Body of pancreas (tissue), 4 donors: Measurements from ENCODE around the gene CHCHD1. TPM values are rescaled to one million over a fixed set of nuclear protein-coding genes. Genes with fewer than 3 reads are reported as not detected.
A peak's percentile ranks its signal among the peaks of the same experiment; 100 is the strongest.
"Not testable (repeated sequence)": the region's sequence is repeated elsewhere in the genome, so short reads cannot be mapped to it uniquely, and the experiment has no call there.

Experiments used
- ATAC-seq: fragments of 150-250 bp; one replicate; pipeline ENCODE4 v1.9.1; 2016
- DNase-seq, 4 donors: peaks; one replicate each; pipeline ENCODE4 v3.0.0-alpha.2; 2019
- H3K27ac ChIP-seq, 4 donors: fragments of 200-600 bp; sonication (generic); 1 replicate in 3 of 4; 2 replicates in 1 of 4; pipeline versions ENCODE4 v1.5.1 to v1.6.1; 2016 to 2019; ENCODE audit warnings: mild to moderate bottlenecking in 1 of 4, mixed read lengths in 1 of 4, moderate library complexity in 1 of 4
- H3K27me3 ChIP-seq, 2 donors: fragments of 200-600 bp; sonication (generic); one replicate each; pipeline ENCODE4 v1.6.0; 2016; ENCODE audit warnings: mild to moderate bottlenecking in 1 of 2
- H3K36me3 ChIP-seq, 2 donors: fragments of 200-600 bp; sonication (generic); replicated peaks in 1 of 2; 2 replicates each; pipeline ENCODE4 v1.5.1; 2016; ENCODE audit warnings: low read depth in 2 of 2; ENCODE audit not compliant: insufficient read depth in 1 of 2
- H3K4me1 ChIP-seq: fragments of 200-600 bp; sonication (generic); one replicate; pipeline ENCODE4 v1.6.0; 2016
- H3K4me3 ChIP-seq, 2 donors: fragments of 200-600 bp; sonication (generic); 1 replicate in 1 of 2; 2 replicates in 1 of 2; pipeline ENCODE4 v1.5.1; 2016 to 2019
- H3K9me3 ChIP-seq, 3 donors: fragments of 200-600 bp; sonication (generic); 1 replicate in 2 of 3; 2 replicates in 1 of 3; pipeline ENCODE4 v1.5.1; 2016
- CTCF ChIP-seq, 7 experiments: fragments of 450-650 bp in 4 of 7; fragments of 200-600 bp in 3 of 7; sonication (generic) in 3 of 7; IDR thresholded peaks; one replicate each; pipeline ENCODE4 v1.5.1; 2016 to 2019; ENCODE audit warnings: antibody characterized with exemption in 7 of 7
- POLR2A ChIP-seq, 3 donors: fragments of 450-650 bp; IDR thresholded peaks; one replicate each; pipeline ENCODE4 v1.6.1; 2016; ENCODE audit warnings: antibody characterized with exemption in 3 of 3, mild to moderate bottlenecking in 2 of 3
- WGBS, 2 donors: methylation state at CpG; one replicate each; pipeline ENCODE4 v1.1.5; 2017; 5-methylcytosine and 5-hydroxymethylcytosine counted together
- intact Hi-C: fragments of 100-400 bp; cut with DNase I; formaldehyde crosslinking; loops from one replicate; pipeline ENCODE4 v1.15.1; 2023
- total RNA-seq, 2 donors: library from RNA; depleted of rRNA; stranded (reverse); fragments of >200 nt; gene quantifications; one replicate each; pipeline ENCODE4 v1.1.0, GENCODE V29; 2016

Gene CHCHD1
- total RNA-seq, 2 donors from 2014 or later = 9.3 to 15.8 TPM

GRCh38 chr10:73785721-73786511 lies 4.1 kb downstream of the CHCHD1 start:
- TF ChIP-seq POLR2A (IDR thresholded peaks at IDR 0.05) = no peak
- TF ChIP-seq CTCF (IDR thresholded peaks at IDR 0.05) = no peak
- Histone ChIP-seq H3K27ac (peak overlapping the region; percentile 26 to 94 (median 80)), H3K4me1 (peaks cover 49% of the 10 kb centered on the region), H3K27me3 (no peaks in the 10 kb centered on the region), H3K9me3 (no peaks in the 10 kb centered on the region), H3K4me3 (peak overlapping the region; percentile 54 to 90), H3K36me3 (peaks cover 9 to 15% of the 10 kb centered on the region in 2 donors)
- peak; percentile 10 for ATAC-seq
- 0 to 1% methylated on average over 15 to 39 of the region's 54 CpGs for whole genome bisulfite sequencing, 2 donors
- intact Hi-C loops = no loop called here
- DNase-seq = peak; percentile 47 to 58 (median 53)

GRCh38 chr10:73786512-73786885 lies 4.7 kb downstream of the CHCHD1 start:
- intact Hi-C loops = no loop called here
- Histone ChIP-seq H3K9me3 (no peaks in the 10 kb centered on the region), H3K4me1 (peaks cover 45% of the 10 kb centered on the region), H3K27ac (peak overlapping the region in 3 of 4 donors; percentile 71 to 94 (median 88)), H3K27me3 (no peaks in the 10 kb centered on the region), H3K4me3 (peak overlapping the region in 1 of 2 donors; percentile 54), H3K36me3 (peaks cover 15 to 21% of the 10 kb centered on the region in 2 donors)
- no peak for TF ChIP-seq CTCF (IDR thresholded peaks at IDR 0.05)
- TF ChIP-seq POLR2A (IDR thresholded peaks at IDR 0.05) = no peak
- WGBS, 2 donors = 0 to 4% methylated on average over 2 of the region's 2 CpGs
- DNase-seq = no peak
- ATAC-seq = no peak

- DNase-seq, H3K27ac ChIP-seq, intact Hi-C loops, H3K27me3 ChIP-seq, H3K9me3 ChIP-seq, ATAC-seq, H3K4me3 ChIP-seq: not testable (repeated sequence)
- peaks cover 45% of the 10 kb centered on the region for H3K4me1 ChIP-seq
- peaks cover 21 to 22% of the 10 kb centered on the region in 2 donors for H3K36me3 ChIP-seq
- 81 to 82% methylated on average over 21 of the region's 21 CpGs for WGBS, 2 donors
These were observed 5.4 kb downstream of the CHCHD1 start for GRCh38 chr10:73787031-73787800.

GRCh38 chr10:73788864-73789658 lies 7.2 kb downstream of the CHCHD1 start:
- H3K36me3 ChIP-seq = peaks cover 32 to 33% of the 10 kb centered on the region in 2 donors
- H3K4me1 ChIP-seq = peaks cover 31% of the 10 kb centered on the region
- no peak for ATAC-seq
- no peak for TF ChIP-seq POLR2A (IDR thresholded peaks at IDR 0.05)
- no peak for TF ChIP-seq CTCF (IDR thresholded peaks at IDR 0.05)
- no peaks in the 10 kb centered on the region for H3K27me3 ChIP-seq
- no peak for DNase-seq
- no peak overlapping the region for H3K27ac ChIP-seq
- no peak overlapping the region for H3K4me3 ChIP-seq
- intact Hi-C loops = no loop called here
- no peaks in the 10 kb centered on the region for H3K9me3 ChIP-seq
- 85 to 89% methylated on average over 17 of the region's 17 CpGs for whole genome bisulfite sequencing, 2 donors

GRCh38 chr10:73789659-73790055 lies 7.8 kb downstream of the CHCHD1 start:
- TF ChIP-seq CTCF (IDR thresholded peaks at IDR 0.05) (no peak), POLR2A (IDR thresholded peaks at IDR 0.05) (no peak)
- intact Hi-C loops = no loop called here
- Histone ChIP-seq H3K4me1 (peaks cover 29% of the 10 kb centered on the region), H3K27me3 (no peaks in the 10 kb centered on the region), H3K27ac (no peak overlapping the region), H3K9me3 (no peaks in the 10 kb centered on the region), H3K4me3 (no peak overlapping the region), H3K36me3 (peaks cover 34 to 37% of the 10 kb centered on the region in 2 donors)
- ATAC-seq (no peak), DNase-seq (no peak)
- WGBS, 2 donors = 80 to 87% methylated on average over 10 of the region's 10 CpGs
